K562 (cell line): Measurements from ENCODE around the gene SLC11A1.

Experiments
- CREBBP ChIP-seq: IDR thresholded peaks from one replicate; pipeline ENCODE4 v1.6.1; 2012; ENCODE audit warnings: low read depth, mild to moderate bottlenecking, control low read depth, inconsistent platforms, low read length
- CTCF ChIP-seq, 3 experiments: IDR thresholded peaks in 2 of 3; conservative IDR thresholded peaks in 1 of 3; 2 replicates each; pipeline ENCODE4 v1.5.1; 2011 to 2012; ENCODE audit warnings: low read length in 3 of 3, mild to moderate bottlenecking in 3 of 3, control low read depth in 2 of 3, improper control_type of control experiment in 1 of 3, inconsistent platforms in 1 of 3, low read depth in 1 of 3, mixed read lengths in 1 of 3, moderate library complexity in 1 of 3; ENCODE audit not compliant: insufficient read depth in 2 of 3
- ELF1 ChIP-seq: fragments of 200-800 bp; sonication (Bioruptor generic); IDR thresholded peaks from 2 replicates; pipeline ENCODE4 v1.6.1; 2016; ENCODE audit warnings: missing genetic modification characterization, missing compliant biosample characterization
- HDGF ChIP-seq: fragments of 450-650 bp; IDR thresholded peaks from 2 replicates; pipeline ENCODE4 v1.6.1; 2016
- JUN ChIP-seq, 2 experiments: sonication (generic) in 1 of 2; formaldehyde crosslinking in 1 of 2; IDR thresholded peaks; 2 replicates each; pipeline versions ENCODE4 v1.6.1 to v1.8.0; 2012 to 2022; ENCODE audit warnings: borderline replicate concordance in 2 of 2, mild to moderate bottlenecking in 2 of 2, improper control_type of control experiment in 1 of 2, low read depth in 1 of 2, low read length in 1 of 2, missing genetic modification reagents in 1 of 2
- KHSRP ChIP-seq: fragments of 450-650 bp; IDR thresholded peaks from 2 replicates; pipeline ENCODE4 v1.6.1; 2017
- NFRKB ChIP-seq: fragments of 450-650 bp; IDR thresholded peaks from 2 replicates; pipeline ENCODE4 v1.6.1; 2016; ENCODE audit warnings: low read depth
- POLR2AphosphoS2 ChIP-seq: IDR thresholded peaks from 2 replicates; pipeline ENCODE4 v1.6.1; 2012; ENCODE audit warnings: low read length, improper control_type of control experiment
- RBFOX2 ChIP-seq: fragments of 200-400 bp; formaldehyde crosslinking; IDR thresholded peaks from 2 replicates; pipeline ENCODE4 v1.6.1; 2017; ENCODE audit warnings: low read depth, mild to moderate bottlenecking, low read length, moderate library complexity
- ZNF263 ChIP-seq: sonication (generic); formaldehyde crosslinking; IDR thresholded peaks from 2 replicates; pipeline ENCODE4 v1.8.0; 2022; ENCODE audit warnings: mild to moderate bottlenecking, missing genetic modification reagents, borderline replicate concordance
- ZNF696 ChIP-seq: fragments of 250-450 bp; sonication (Bioruptor Pico); conservative IDR thresholded peaks from 2 replicates; pipeline ENCODE4 v1.4.0; 2020; ENCODE audit warnings: mild to moderate bottlenecking, moderate library complexity
- ZNF740 ChIP-seq, 3 experiments: fragments of 200-800 bp in 1 of 3; sonication (Bioruptor generic) in 1 of 3; sonication (generic) in 1 of 3; formaldehyde crosslinking in 1 of 3; IDR thresholded peaks; 2 replicates each; pipeline versions ENCODE4 v1.6.1 to v1.8.0; 2016 to 2022; ENCODE audit warnings: mild to moderate bottlenecking in 2 of 3, missing compliant biosample characterization in 2 of 3, missing genetic modification characterization in 2 of 3, missing genetic modification reagents in 1 of 3
- TF ChIP-seq, protein P1 (sequence below): sonication (generic); formaldehyde crosslinking; IDR thresholded peaks from 2 replicates; pipeline ENCODE4 v1.8.0; 2023; ENCODE audit warnings: mild to moderate bottlenecking, missing genetic modification reagents

DNA sequence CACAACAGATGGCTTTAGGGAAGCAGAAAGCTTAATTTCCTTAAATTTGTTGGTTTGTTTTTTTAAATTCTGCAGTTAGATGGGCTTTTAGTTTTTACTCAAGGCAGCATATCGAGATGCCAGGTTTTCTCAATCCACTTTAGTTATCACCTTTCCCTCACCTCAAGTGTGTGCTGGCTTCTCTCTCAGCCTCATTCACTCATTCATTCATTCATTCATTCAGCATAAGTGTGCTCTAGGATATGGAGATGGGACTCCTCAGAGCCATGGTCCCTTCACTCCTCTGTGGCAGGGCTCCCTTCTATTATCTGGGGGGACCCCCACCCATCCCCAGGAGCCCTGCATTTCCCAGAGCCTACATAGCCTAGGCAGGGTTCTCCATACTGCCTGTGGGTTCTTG lies 55.9 kb downstream of the SLC11A1 start:
- TF ChIP-seq KHSRP (no peak), CREBBP (no peak), POLR2AphosphoS2 (no peak), ZNF263 (CRISPR knock-in tag) (no peak), RBFOX2 (no peak), ELF1 (tag) (no peak), JUN (IDR thresholded peaks at IDR 0.05; ENCODE audit: borderline replicate concordance, low read depth, low read length) (no peak), JUN (CRISPR knock-in tag; IDR thresholded peaks at IDR 0.05; ENCODE audit: borderline replicate concordance) (no peak), HDGF (no peak), ZNF740 (CRISPR knock-in tag; IDR thresholded peaks at IDR 0.05) (no peak), ZNF740 (tag; IDR thresholded peaks at IDR 0.05) (no peak), NFRKB (no peak), CTCF (IDR thresholded peaks at IDR 0.05 in 2 of 3, conservative IDR thresholded peaks at IDR 0.05 in 1 of 3; ENCODE audit: insufficient read depth in 2 of 3, low read depth in 1 of 3, low read length in 3 of 3) (no peak), ZNF696 (CRISPR knock-in tag) (no peak)
- TF ChIP-seq, protein P1, sequence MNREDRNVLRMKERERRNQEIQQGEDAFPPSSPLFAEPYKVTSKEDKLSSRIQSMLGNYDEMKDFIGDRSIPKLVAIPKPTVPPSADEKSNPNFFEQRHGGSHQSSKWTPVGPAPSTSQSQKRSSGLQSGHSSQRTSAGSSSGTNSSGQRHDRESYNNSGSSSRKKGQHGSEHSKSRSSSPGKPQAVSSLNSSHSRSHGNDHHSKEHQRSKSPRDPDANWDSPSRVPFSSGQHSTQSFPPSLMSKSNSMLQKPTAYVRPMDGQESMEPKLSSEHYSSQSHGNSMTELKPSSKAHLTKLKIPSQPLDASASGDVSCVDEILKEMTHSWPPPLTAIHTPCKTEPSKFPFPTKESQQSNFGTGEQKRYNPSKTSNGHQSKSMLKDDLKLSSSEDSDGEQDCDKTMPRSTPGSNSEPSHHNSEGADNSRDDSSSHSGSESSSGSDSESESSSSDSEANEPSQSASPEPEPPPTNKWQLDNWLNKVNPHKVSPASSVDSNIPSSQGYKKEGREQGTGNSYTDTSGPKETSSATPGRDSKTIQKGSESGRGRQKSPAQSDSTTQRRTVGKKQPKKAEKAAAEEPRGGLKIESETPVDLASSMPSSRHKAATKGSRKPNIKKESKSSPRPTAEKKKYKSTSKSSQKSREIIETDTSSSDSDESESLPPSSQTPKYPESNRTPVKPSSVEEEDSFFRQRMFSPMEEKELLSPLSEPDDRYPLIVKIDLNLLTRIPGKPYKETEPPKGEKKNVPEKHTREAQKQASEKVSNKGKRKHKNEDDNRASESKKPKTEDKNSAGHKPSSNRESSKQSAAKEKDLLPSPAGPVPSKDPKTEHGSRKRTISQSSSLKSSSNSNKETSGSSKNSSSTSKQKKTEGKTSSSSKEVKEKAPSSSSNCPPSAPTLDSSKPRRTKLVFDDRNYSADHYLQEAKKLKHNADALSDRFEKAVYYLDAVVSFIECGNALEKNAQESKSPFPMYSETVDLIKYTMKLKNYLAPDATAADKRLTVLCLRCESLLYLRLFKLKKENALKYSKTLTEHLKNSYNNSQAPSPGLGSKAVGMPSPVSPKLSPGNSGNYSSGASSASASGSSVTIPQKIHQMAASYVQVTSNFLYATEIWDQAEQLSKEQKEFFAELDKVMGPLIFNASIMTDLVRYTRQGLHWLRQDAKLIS (CRISPR knock-in tag): no peak
